ENCODE data around the gene SRP54. TPM values are rescaled to one million over a fixed set of nuclear protein-coding genes. Genes with fewer than 3 reads are reported as not detected.

Gene SRP54
- total and polyA plus RNA-seq, 5 donors = 31.1 to 34.1 (median 33.4) TPM

GRCh38 chr14:35078082-35078481, 95.3 kb downstream of the SRP54 start:
- Histone ChIP-seq H3K4me1 (ENCODE audit: control insufficient read depth, insufficient read depth, low read length) (no peaks in the 10 kb centered on the region), H3K4me3 (ENCODE audit: low read length) (no peak overlapping the region), H3K9me3 (ENCODE audit: control insufficient read depth, low read length) (no peaks in the 10 kb centered on the region), H3K27me3 (ENCODE audit: control insufficient read depth, insufficient read depth) (no peaks in the 10 kb centered on the region), H3K27ac (ENCODE audit: low read length) (no peak overlapping the region)
- intact Hi-C loops (cut with DNase I) = no loop called here
- DNase-seq = no peak
- WGBS = 98% methylated on average over 2 of the region's 2 CpGs
- ATAC-seq = no peak

Other genes with a start within 250 kb of the SRP54 start
- gene BAZ1A, start 107.6 kb upstream of the SRP54 start, total RNA-seq = 10 to 100 TPM in 1 of 4 donors, 1 to 10 TPM in 3; 5.7 to 11.5 (median 7.4) TPM
- 5.0 TPM for gene BAZ1A, start 107.6 kb upstream of the SRP54 start, polyA plus RNA-seq
- 10 to 100 TPM; 54.2 to 86.2 (median 66.2) TPM for gene FAM177A1, start 63.3 kb downstream of the SRP54 start, total RNA-seq
- 54.1 TPM for gene FAM177A1, start 63.3 kb downstream of the SRP54 start, polyA plus RNA-seq
- gene PPP2R3C, start 139.0 kb downstream of the SRP54 start, total RNA-seq = 10 to 100 TPM; 22.6 to 29.5 (median 28.3) TPM
- 23.1 TPM for gene PPP2R3C, start 139.0 kb downstream of the SRP54 start, polyA plus RNA-seq
- gene PRORP, start 139.6 kb downstream of the SRP54 start, total RNA-seq = 10 to 100 TPM; 13.8 to 19.6 (median 17.9) TPM
- 14.0 TPM for gene PRORP, start 139.6 kb downstream of the SRP54 start, polyA plus RNA-seq

All from right cardiac atrium (tissue), 5 donors.